WTC11 (cell line): ENCODE results near the gene HEBP1. TPM values are rescaled to one million over a fixed set of nuclear protein-coding genes. Genes with fewer than 3 reads are reported as not detected.

ENCODE experiments used
- ATAC-seq: fragments of 200-7000 bp; cut with Tn5 transposase; 2 replicates; pipeline ENCODE4 v1.10.0; 2021; ENCODE audit warnings: mild to moderate bottlenecking, moderate library complexity
- CTCF ChIA-PET: fragments of 300-600 bp; sonication (Branson Sonifier 250); formaldehyde crosslinking; loops from one replicate; lab custom pipeline; 2021; ENCODE audit warnings: antibody characterized with exemption; lab: Charles Lee
- POLR2A ChIA-PET: fragments of 350-600 bp; sonication (Branson Sonifier 250); formaldehyde crosslinking; loops from one replicate; lab custom pipeline; 2021; ENCODE audit warnings: antibody characterized with exemption; lab: Charles Lee
- DNase-seq: peaks from one replicate; pipeline ENCODE4 v3.0.0; 2021; ENCODE audit warnings: low spot score
- H3K27ac Mint-ChIP-seq: 2 replicates; pipeline ENCODE4 v1.8.0; 2021; ENCODE audit warnings: mixed read lengths
- H3K27me3 Mint-ChIP-seq: 2 replicates; pipeline ENCODE4 v1.8.0; 2021; ENCODE audit warnings: low read depth, mild to moderate bottlenecking, moderate library complexity, mixed read lengths
- H3K36me3 Mint-ChIP-seq: 2 replicates; pipeline ENCODE4 v1.8.0; 2021; ENCODE audit warnings: mixed read lengths
- H3K4me1 Mint-ChIP-seq: 2 replicates; pipeline ENCODE4 v1.8.0; 2022; ENCODE audit warnings: mixed read lengths
- H3K4me3 Mint-ChIP-seq: 2 replicates; pipeline ENCODE4 v1.8.0; 2021; ENCODE audit warnings: mild to moderate bottlenecking, moderate library complexity, mixed read lengths
- H3K9me3 Mint-ChIP-seq: 2 replicates; pipeline ENCODE4 v1.8.0; 2021; ENCODE audit warnings: mixed read lengths
- CBFB ChIP-seq: sonication (generic); formaldehyde crosslinking; IDR thresholded peaks from 2 replicates; pipeline ENCODE4 v1.8.1; 2022; ENCODE audit warnings: mild to moderate bottlenecking, low read depth, missing genetic modification reagents
- CDX4 ChIP-seq: fragments of 250-450 bp; sonication (Bioruptor Pico); IDR thresholded peaks from 2 replicates; pipeline ENCODE4 v1.9.0; 2021; ENCODE audit warnings: moderate library complexity, mild to moderate bottlenecking, inconsistent platforms, borderline replicate concordance
- ERG ChIP-seq: fragments of 250-450 bp; sonication (Bioruptor Pico); IDR thresholded peaks from 2 replicates; pipeline ENCODE4 v1.8.0; 2021; ENCODE audit warnings: mild to moderate bottlenecking
- ESRRA ChIP-seq: sonication (generic); formaldehyde crosslinking; IDR thresholded peaks from 2 replicates; pipeline ENCODE4 v1.8.1; 2022; ENCODE audit warnings: mild to moderate bottlenecking, missing genetic modification reagents, borderline replicate concordance
- ETV6 ChIP-seq: sonication (generic); formaldehyde crosslinking; IDR thresholded peaks from 2 replicates; pipeline ENCODE4 v1.8.1; 2022; ENCODE audit warnings: mild to moderate bottlenecking, missing genetic modification reagents
- FOXK1 ChIP-seq: sonication (generic); formaldehyde crosslinking; IDR thresholded peaks from 2 replicates; pipeline ENCODE4 v1.8.0; 2022; ENCODE audit warnings: mild to moderate bottlenecking, moderate library complexity, missing genetic modification reagents
- KAT7 ChIP-seq: sonication (generic); formaldehyde crosslinking; IDR thresholded peaks from 2 replicates; pipeline ENCODE4 v1.8.1; 2023; ENCODE audit warnings: missing genetic modification reagents, mild to moderate bottlenecking, borderline replicate concordance
- MAX ChIP-seq: sonication (generic); formaldehyde crosslinking; IDR thresholded peaks from 2 replicates; pipeline ENCODE4 v1.8.0; 2022; ENCODE audit warnings: mild to moderate bottlenecking, missing genetic modification reagents
- NR1H2 ChIP-seq: sonication (generic); formaldehyde crosslinking; IDR thresholded peaks from 2 replicates; pipeline ENCODE4 v1.9.0; 2021; ENCODE audit warnings: mild to moderate bottlenecking, moderate library complexity, missing genetic modification reagents
- NR3C1 ChIP-seq: sonication (generic); formaldehyde crosslinking; conservative IDR thresholded peaks from 2 replicates; pipeline ENCODE4 v1.8.1; 2023; ENCODE audit warnings: low read depth, mild to moderate bottlenecking, missing genetic modification reagents
- OVOL2 ChIP-seq: fragments of 250-450 bp; sonication (Bioruptor Pico); IDR thresholded peaks from 2 replicates; pipeline ENCODE4 v1.9.0; 2021; ENCODE audit warnings: mild to moderate bottlenecking, borderline replicate concordance
- TCF7 ChIP-seq: sonication (generic); formaldehyde crosslinking; IDR thresholded peaks from 2 replicates; pipeline ENCODE4 v1.8.0; 2022; ENCODE audit warnings: mild to moderate bottlenecking, low read depth, missing genetic modification reagents, moderate library complexity
- USF1 ChIP-seq: sonication (generic); formaldehyde crosslinking; IDR thresholded peaks from 2 replicates; pipeline ENCODE4 v1.8.0; 2022; ENCODE audit warnings: mild to moderate bottlenecking, missing genetic modification reagents
- ZNF219 ChIP-seq: sonication (generic); formaldehyde crosslinking; IDR thresholded peaks from 2 replicates; pipeline ENCODE4 v1.8.0; 2023; ENCODE audit warnings: missing genetic modification reagents, mild to moderate bottlenecking, borderline replicate concordance
- ZNF416 ChIP-seq: fragments of 250-450 bp; sonication (Bioruptor Pico); IDR thresholded peaks from 2 replicates; pipeline ENCODE4 v1.9.0; 2021; ENCODE audit warnings: mild to moderate bottlenecking, inconsistent platforms
- ZNF425 ChIP-seq: fragments of 250-450 bp; sonication (Bioruptor Pico); conservative IDR thresholded peaks from 2 replicates; pipeline ENCODE4 v1.9.0; 2021; ENCODE audit warnings: mild to moderate bottlenecking
- ZNF512 ChIP-seq: sonication (generic); formaldehyde crosslinking; IDR thresholded peaks from 2 replicates; pipeline ENCODE4 v1.8.1; 2022; ENCODE audit warnings: missing genetic modification reagents, borderline replicate concordance
- total RNA-seq: library from RNA; stranded (reverse); gene quantifications from 3 replicates; pipeline ENCODE4 v1.2.3, GENCODE V29; 2021
- TF ChIP-seq, protein P1 (sequence below): sonication (generic); formaldehyde crosslinking; IDR thresholded peaks from 2 replicates; pipeline ENCODE4 v1.8.0; 2022; ENCODE audit warnings: mild to moderate bottlenecking, missing genetic modification reagents
- TF ChIP-seq, protein P2 (sequence below): sonication (generic); formaldehyde crosslinking; IDR thresholded peaks from 2 replicates; pipeline ENCODE4 v1.8.0; 2023; ENCODE audit warnings: missing genetic modification reagents, mild to moderate bottlenecking, borderline replicate concordance

HEBP1 gene
- total RNA-seq, 1 experiment from 2014 or later = 61.8 TPM

GRCh38 chr12:12954356-12954755 is 45.7 kb downstream of the HEBP1 start:
- Mint-ChIP-seq H3K27ac (no peak overlapping the region), H3K9me3 (no peaks in the 10 kb centered on the region), H3K4me1 (no peaks in the 10 kb centered on the region), H3K4me3 (no peak overlapping the region), H3K27me3 (no peaks in the 10 kb centered on the region), H3K36me3 (no peaks in the 10 kb centered on the region)
- ChIA-PET POLR2A (no interaction called here), CTCF (interaction anchor here (1.0 kb wide), 1 partner anchor 22 kb away, joined by 5 read pairs; no protein-coding TSS in a partner anchor)
- ATAC-seq (no peak), DNase-seq (no peak)
- TF ChIP-seq ZNF416 (CRISPR knock-in tag) (no peak), MAX (no peak), TCF7 (no peak), ESRRA (CRISPR knock-in tag) (no peak), ZNF425 (CRISPR knock-in tag) (no peak), ZNF512 (CRISPR knock-in tag) (no peak), KAT7 (CRISPR knock-in tag) (no peak), CBFB (no peak), CDX4 (CRISPR knock-in tag) (no peak), NR3C1 (CRISPR knock-in tag) (no peak), OVOL2 (no peak)
- TF ChIP-seq, protein P1, sequence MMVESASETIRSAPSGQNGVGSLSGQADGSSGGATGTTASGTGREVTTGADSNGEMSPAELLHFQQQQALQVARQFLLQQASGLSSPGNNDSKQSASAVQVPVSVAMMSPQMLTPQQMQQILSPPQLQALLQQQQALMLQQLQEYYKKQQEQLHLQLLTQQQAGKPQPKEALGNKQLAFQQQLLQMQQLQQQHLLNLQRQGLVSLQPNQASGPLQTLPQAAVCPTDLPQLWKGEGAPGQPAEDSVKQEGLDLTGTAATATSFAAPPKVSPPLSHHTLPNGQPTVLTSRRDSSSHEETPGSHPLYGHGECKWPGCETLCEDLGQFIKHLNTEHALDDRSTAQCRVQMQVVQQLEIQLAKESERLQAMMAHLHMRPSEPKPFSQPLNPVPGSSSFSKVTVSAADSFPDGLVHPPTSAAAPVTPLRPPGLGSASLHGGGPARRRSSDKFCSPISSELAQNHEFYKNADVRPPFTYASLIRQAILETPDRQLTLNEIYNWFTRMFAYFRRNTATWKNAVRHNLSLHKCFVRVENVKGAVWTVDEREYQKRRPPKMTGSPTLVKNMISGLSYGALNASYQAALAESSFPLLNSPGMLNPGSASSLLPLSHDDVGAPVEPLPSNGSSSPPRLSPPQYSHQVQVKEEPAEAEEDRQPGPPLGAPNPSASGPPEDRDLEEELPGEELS = no peak
- TF ChIP-seq, protein P2, sequence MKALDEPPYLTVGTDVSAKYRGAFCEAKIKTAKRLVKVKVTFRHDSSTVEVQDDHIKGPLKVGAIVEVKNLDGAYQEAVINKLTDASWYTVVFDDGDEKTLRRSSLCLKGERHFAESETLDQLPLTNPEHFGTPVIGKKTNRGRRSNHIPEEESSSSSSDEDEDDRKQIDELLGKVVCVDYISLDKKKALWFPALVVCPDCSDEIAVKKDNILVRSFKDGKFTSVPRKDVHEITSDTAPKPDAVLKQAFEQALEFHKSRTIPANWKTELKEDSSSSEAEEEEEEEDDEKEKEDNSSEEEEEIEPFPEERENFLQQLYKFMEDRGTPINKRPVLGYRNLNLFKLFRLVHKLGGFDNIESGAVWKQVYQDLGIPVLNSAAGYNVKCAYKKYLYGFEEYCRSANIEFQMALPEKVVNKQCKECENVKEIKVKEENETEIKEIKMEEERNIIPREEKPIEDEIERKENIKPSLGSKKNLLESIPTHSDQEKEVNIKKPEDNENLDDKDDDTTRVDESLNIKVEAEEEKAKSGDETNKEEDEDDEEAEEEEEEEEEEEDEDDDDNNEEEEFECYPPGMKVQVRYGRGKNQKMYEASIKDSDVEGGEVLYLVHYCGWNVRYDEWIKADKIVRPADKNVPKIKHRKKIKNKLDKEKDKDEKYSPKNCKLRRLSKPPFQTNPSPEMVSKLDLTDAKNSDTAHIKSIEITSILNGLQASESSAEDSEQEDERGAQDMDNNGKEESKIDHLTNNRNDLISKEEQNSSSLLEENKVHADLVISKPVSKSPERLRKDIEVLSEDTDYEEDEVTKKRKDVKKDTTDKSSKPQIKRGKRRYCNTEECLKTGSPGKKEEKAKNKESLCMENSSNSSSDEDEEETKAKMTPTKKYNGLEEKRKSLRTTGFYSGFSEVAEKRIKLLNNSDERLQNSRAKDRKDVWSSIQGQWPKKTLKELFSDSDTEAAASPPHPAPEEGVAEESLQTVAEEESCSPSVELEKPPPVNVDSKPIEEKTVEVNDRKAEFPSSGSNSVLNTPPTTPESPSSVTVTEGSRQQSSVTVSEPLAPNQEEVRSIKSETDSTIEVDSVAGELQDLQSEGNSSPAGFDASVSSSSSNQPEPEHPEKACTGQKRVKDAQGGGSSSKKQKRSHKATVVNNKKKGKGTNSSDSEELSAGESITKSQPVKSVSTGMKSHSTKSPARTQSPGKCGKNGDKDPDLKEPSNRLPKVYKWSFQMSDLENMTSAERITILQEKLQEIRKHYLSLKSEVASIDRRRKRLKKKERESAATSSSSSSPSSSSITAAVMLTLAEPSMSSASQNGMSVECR (CRISPR knock-in tag) = no peak

DNA sequence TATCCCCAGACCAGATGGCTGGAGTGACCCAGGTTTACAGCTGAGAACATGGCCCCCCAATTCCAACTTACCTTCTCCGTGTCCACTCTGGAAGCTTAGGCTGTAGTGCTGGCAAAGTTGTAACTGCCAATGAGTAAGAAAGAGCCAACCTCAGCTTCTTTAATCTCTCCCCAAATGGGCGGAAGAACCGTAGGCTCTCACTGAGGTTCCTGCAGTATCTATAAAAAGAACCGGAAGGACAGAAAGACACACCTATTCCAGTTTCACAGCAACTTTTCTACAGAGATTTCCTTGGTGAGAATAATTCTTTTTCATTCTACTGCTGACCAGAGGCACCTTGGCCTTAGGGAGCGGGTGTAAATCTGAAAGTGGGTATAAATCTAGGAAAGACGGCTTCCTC is 48.0 kb downstream of the HEBP1 start, which contains the start of gene GPRC5D:
Gene GPRC5D (minus strand): TSS at position 135 of the 400 bp plus-strand sequence. CDS start 1,786 bp downstream, outside the sequence.
- CTCF ChIA-PET = interaction anchor here (0.7 kb wide), 1 partner anchor 34 kb away, joined by 6 read pairs; no protein-coding TSS in a partner anchor
- Mint-ChIP-seq H3K36me3 (no peaks in the 10 kb centered on the region), H3K4me3 (no peak within 1 kb of the TSS), H3K27me3 (no peaks in the 10 kb centered on the region), H3K9me3 (no peaks in the 10 kb centered on the region), H3K27ac (no peak within 1 kb of the TSS), H3K4me1 (no peaks in the 10 kb centered on the region)
- TF ChIP-seq USF1 = no peak
- no peak for TF ChIP-seq ETV6
- TF ChIP-seq FOXK1 (CRISPR knock-in tag) = no peak
- TF ChIP-seq ERG (CRISPR knock-in tag) = no peak
- no peak for TF ChIP-seq NR1H2 (CRISPR knock-in tag)
- no peak for TF ChIP-seq ZNF219 (CRISPR knock-in tag)
- DNase-seq (no peak), ATAC-seq (no peak)
- POLR2A ChIA-PET = no interaction called here
